ENCODE measurements around the gene KLHL22.
"Not testable (repeated sequence)": the region's sequence is repeated elsewhere in the genome, so short reads cannot be mapped to it uniquely, and the experiment has no call there.

KLHL22 gene

GRCh38 chr22:20466659-20467379, 28.8 kb downstream of the KLHL22 start:
- DNase-seq: no peak

- no peak for DNase-seq
These were observed 29.9 kb downstream of the KLHL22 start for GRCh38 chr22:20465759-20466077.

GRCh38 chr22:20464912-20465758, 30.5 kb downstream of the KLHL22 start:
- no peak for DNase-seq

- DNase-seq: peak in 2 of 4 experiments; percentile 26 to 56
These were observed 31.4 kb downstream of the KLHL22 start for GRCh38 chr22:20464096-20464614.

GRCh38 chr22:20463324-20464095, 32.1 kb downstream of the KLHL22 start:
- peak in 2 of 4 experiments; percentile 20 to 26 for DNase-seq

- DNase-seq: no peak
These were observed 35.7 kb downstream of the KLHL22 start for GRCh38 chr22:20459862-20460261.

- no peak for DNase-seq
These were observed 36.4 kb downstream of the KLHL22 start for GRCh38 chr22:20459152-20459542.

- DNase-seq: no peak
These were observed 37.0 kb downstream of the KLHL22 start for GRCh38 chr22:20458530-20459151.

GRCh38 chr22:20457506-20458240, 37.9 kb downstream of the KLHL22 start:
- DNase-seq: no peak

- no peak for DNase-seq
These were observed 38.9 kb downstream of the KLHL22 start for GRCh38 chr22:20456722-20457076.

- DNase-seq: peak in 2 of 4 experiments; percentile 35 to 64
These were observed 39.4 kb downstream of the KLHL22 start for GRCh38 chr22:20456064-20456721.

- DNase-seq: no peak
These were observed 39.9 kb downstream of the KLHL22 start for GRCh38 chr22:20455709-20456063.

- DNase-seq: no peak
These were observed 42.4 kb downstream of the KLHL22 start for GRCh38 chr22:20453222-20453621.

- DNase-seq: no peak
These were observed 43.7 kb downstream of the KLHL22 start for GRCh38 chr22:20451920-20452319.

- DNase-seq: not testable (repeated sequence)
These were observed 44.3 kb downstream of the KLHL22 start for GRCh38 chr22:20451129-20451778.

- no peak for DNase-seq
These were observed 45.1 kb downstream of the KLHL22 start for GRCh38 chr22:20450551-20450906.

GRCh38 chr22:20449819-20450550, 45.6 kb downstream of the KLHL22 start:
- DNase-seq: no peak

- no peak for DNase-seq
These were observed 47.0 kb downstream of the KLHL22 start for GRCh38 chr22:20448630-20449029.

- DNase-seq: no peak
These were observed 49.1 kb downstream of the KLHL22 start for GRCh38 chr22:20446383-20446970.

- no peak for DNase-seq
These were observed 51.3 kb downstream of the KLHL22 start for GRCh38 chr22:20444325-20444724.

All from activated naive CD4-positive, alpha-beta T cell (primary cell).